ENCODE data around the gene LYRM9.
"Not testable (repeated sequence)": the region's sequence is repeated elsewhere in the genome, so short reads cannot be mapped to it uniquely, and the experiment has no call there.

Gene LYRM9

DNA sequence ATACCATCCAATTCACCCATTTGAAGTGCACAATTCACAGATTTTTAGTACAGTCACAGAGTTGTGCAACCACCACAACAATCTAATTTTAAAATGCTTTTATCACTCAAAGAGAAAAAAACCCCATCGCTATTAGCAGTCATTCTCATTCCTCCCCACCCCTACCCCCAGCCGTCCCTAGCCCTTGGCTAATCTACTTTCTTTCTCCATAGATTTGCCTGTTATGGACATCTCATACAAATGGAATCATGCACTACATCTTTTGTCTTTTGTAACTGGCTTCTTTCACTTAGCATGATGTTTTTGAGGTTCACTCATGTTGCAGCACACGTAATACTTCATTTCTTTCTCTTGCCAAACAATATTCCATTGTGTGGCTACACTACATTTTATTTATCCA lies 20.4 kb downstream of the LYRM9 start:
- DNase-seq = no peak

DNA sequence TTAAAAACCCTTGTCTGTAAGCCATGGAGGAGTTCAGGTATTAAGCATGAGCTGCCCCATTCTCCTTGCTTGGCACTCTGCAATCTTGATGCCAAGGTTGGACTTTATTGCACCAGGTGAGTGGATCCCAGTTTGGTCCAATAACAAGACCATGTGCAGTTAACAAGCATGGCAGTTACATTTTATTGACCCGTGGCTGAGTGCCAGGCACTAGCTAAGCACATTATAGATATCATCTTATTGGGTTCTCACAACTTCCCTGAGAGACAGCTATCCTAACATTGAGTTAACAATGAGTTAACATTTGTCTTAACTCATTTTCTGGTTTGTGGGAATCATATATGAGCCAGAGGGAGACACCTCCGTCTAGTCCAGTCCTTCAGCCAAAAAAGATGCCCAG lies 21.8 kb downstream of the LYRM9 start:
- no peak for DNase-seq

DNA sequence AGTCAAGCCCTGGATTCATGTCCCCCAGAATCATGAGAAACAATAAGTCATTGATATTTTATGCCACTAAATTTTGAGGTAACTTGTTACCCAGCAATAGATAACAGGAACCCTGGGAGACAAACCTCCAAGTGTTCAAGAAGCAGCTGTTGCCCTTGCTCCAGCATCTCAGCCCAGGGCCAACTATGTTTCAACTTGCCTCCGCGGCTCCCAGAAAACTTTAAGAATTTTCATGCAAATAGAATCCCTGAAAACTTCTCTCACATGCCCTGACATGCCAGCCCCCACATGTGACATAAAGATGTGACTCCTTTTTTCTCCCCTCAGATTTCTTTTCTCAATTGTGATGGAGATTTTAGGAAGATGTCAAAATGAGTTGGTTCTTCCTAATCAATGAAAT lies 22.8 kb downstream of the LYRM9 start:
- no peak for DNase-seq

DNA sequence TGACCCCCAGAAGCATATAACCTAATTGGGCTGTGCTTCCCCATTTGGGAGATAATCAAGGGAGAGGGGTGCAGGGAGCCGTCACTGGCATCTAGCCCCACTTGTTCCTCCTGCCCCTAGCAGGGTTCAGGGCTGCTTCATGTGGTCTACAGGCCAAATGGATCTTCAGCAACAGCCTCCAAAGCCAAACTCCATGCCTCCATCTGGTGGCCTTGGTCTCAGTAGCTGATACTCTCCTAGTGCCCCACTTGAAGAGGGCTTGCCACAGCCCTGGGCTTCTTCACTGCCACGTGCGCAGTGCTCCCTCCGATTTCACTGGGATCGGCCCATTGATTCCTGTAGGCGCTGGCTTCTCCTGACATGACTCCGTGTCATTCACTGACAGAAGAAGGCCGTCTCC lies 24.6 kb downstream of the LYRM9 start:
- no peak for DNase-seq

GRCh38 chr17:27862840-27863239 lies 30.3 kb downstream of the LYRM9 start:
- no peak for DNase-seq

DNA sequence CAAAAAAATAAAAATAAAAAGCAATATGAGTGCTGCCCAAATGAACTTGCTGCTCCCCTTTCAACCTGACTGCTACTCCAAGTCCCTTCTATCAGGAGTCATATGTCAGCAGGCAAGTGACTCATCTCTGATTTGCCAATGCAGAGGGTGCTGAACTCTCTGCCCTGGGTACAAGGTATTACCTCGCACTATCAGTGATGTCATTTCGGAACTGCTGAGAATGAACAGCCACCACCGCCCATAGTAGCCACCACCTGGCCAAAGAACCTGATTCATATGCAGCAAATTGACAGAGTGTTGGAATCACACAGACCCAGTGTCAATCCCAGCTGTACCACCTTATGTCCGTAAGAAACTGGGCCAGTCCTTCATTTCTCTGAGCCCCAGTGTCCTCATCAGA lies 31.2 kb downstream of the LYRM9 start:
- DNase-seq = no peak

GRCh38 chr17:27860971-27861664 lies 32.0 kb downstream of the LYRM9 start:
- no peak for DNase-seq

DNA sequence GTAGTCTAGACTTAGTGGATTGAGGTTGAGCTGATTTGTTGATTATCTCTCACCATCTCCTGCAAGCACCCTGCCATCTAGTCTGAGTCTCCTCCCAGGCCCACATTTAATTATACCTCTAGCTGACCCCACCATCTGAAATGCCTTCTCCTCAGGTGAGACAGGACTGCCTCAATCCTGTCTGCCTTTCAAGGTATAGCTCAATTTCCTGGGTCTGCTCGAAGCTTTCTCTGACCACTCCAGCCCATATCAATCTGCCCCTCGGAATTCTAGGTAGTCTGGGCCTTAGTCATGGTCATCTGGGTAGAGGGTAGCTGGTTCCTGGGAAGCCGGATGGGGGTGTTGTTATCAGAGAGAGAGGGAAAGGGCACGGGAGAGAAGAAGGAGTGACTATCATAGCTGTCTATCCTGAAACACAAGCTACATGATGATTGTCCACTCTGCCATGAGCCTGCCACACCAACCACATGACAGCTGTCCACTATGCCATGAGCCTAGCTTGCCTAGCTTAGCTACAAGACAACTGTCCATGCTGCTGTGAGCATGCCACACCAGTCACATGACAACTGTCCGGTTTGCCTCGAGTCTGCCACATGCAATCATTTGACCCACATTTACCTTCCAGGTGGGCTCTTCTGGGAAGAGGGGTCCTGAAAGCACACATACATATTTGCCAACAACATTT lies 34.4 kb downstream of the LYRM9 start:
- no peak for DNase-seq

GRCh38 chr17:27856676-27857432 lies 36.3 kb downstream of the LYRM9 start:
- DNase-seq = no peak

DNA sequence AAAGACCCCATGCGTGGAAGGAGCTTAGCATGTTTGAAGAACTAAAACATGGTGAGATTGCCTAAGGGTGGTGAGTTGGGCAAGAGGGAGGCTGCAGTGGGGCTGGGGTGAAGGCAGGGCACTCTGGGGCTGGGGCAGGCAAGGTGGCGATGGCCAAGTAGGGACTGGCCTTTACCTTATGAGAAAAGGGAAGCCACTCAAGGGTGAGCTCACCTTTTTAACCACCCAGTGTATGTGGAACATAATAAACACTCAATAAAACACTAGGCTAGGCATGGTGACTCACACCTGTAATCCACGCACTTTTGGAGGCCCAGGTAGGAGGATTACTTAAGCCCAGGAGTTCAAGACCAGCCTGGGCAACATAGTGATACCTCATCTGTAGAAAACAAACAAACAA lies 37.7 kb downstream of the LYRM9 start:
- no peak for DNase-seq

GRCh38 chr17:27854163-27854562 lies 39.0 kb downstream of the LYRM9 start:
- DNase-seq = no peak

- no peak for DNase-seq
These were observed 40.1 kb downstream of the LYRM9 start for GRCh38 chr17:27853091-27853490.

GRCh38 chr17:27849474-27850185 lies 43.5 kb downstream of the LYRM9 start:
- no peak for DNase-seq

DNA sequence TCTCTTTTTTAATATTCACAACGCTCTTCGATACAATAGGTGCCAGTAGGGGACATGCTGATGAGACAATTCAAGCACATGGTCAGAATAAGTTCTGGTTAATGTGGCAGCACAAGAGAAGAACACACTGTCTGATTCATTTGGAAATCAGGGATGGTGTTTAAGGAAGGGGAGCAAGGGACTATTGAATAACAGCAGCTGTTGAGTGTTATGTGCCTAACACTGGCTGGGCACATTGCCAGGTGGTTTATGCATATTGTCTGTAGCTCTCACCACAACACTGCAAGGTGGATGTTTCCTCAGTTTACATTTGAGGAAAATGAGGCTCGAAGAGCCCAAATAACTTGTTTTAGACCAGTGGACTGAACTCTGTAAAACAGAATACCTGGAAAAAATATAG lies 44.2 kb downstream of the LYRM9 start:
- no peak for DNase-seq

GRCh38 chr17:27846808-27847307 lies 46.3 kb downstream of the LYRM9 start:
- DNase-seq = not testable (repeated sequence)

GRCh38 chr17:27846042-27846655 lies 47.0 kb downstream of the LYRM9 start:
- no peak for DNase-seq

DNA sequence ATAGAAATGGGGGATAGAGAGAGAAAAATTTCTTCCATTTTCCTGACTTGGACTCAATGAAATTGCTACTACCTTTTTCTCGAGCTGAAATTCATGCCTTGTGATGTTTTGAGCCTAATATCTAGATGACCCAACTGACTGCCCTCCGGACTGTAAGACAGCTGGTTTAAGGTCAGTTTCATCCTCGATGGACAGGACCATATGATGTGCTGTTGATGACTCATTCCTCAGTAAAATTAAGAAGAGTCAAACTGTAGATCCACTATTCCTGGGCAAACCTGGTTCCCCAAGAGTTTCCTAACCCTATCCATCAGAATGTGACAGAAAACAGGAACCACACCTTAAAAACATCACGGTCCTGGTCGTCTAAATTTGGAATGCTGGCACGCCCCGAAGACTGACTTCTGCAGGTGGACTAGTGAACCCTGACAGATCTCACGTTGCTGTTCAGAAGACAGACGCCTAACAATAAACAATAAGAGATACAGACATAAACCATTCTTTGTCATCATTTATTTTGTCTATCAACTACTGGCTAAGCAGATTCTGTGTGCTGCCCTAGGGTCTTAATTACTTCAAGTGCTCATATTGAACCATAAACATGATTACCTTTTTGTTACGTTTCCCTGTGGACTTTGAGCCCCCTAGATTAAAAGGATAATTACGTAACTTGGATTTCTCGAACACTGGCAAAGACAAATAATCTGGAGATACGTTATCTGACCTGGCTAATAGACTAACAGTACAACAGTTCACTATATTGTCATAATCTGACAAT lies 47.7 kb downstream of the LYRM9 start:
- DNase-seq = no peak

DNA sequence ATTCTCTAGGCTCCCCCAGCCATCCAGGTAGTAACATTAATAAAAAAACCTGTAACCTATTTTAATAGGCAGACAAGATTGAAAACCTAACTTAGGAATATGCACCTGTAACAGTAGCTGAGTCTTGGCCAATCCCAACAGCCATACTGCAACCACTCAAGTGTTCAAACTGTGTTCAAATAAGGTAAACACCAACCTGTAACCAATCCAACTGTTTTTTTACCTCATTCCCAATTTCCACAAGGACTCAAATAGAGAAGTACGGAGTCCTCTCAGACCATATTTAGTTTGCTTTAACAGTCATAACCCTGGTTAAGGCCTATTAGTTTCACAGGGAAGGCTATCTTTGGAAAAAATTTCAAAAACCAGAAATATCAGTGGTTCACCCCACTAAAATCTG lies 52.5 kb downstream of the LYRM9 start:
- DNase-seq = no peak

GRCh38 chr17:27840406-27840678 lies 52.8 kb downstream of the LYRM9 start:
- DNase-seq = not testable (repeated sequence)

DNA sequence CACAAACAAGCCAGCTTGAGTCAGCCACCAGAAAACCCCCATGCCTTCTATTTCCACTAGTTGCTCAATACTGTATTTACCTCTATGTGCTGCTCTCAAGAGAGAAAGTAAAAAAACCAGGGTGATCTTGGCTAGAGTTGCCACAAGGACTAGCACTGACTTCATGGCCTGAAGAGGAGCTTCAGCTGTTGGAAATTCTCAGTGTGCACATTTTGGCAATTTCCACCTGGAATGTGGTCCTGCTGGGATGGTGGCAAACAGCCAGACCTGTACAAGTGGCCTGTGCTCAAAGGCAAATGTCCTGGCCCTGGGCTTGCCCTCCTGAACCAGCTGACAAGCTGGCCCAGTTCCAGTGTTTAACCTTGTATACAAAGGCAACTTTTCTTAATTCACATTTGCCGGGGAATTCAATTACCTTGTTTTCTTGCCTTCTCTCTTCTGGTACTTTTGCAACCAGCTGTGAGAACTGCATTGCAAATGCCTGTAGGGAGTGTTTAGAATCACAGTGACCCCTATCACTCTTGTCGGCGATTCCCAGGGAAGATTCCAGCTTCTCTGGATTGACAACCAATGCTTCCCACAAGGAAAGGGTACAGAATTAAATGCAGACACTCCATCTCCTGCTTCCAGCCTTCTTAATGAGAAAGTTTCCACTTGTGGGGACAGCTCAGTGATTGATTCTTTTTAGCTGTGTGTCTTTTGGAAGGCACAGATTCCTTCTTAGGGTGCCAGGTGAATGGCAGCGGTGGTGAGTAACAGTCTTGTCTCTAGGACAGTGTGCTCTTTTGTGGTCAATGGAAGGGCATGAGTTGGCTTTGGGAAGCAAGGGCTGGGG lies 53.4 kb downstream of the LYRM9 start:
- DNase-seq = not testable (repeated sequence)

GRCh38 chr17:27838607-27839006 lies 54.6 kb downstream of the LYRM9 start:
- DNase-seq = not testable (repeated sequence)
